GM12878 (cell line): ENCODE results near the gene PPP1R12B. TPM values are rescaled to one million over a fixed set of nuclear protein-coding genes. Genes with fewer than 3 reads are reported as not detected.

Experiments
- BHLHE40 ChIP-seq, 2 experiments: fragments of 450-650 bp in 1 of 2; IDR thresholded peaks; 2 replicates each; pipeline ENCODE4 v1.6.1; 2011 to 2017; ENCODE audit warnings: low read depth in 2 of 2, borderline replicate concordance in 1 of 2, improper control_type of control experiment in 1 of 2, low read length in 1 of 2, mild to moderate bottlenecking in 1 of 2
- CHD2 ChIP-seq: IDR thresholded peaks from 2 replicates; pipeline ENCODE4 v1.6.1; 2011; ENCODE audit warnings: low read depth, low read length, improper control_type of control experiment, borderline replicate concordance
- EED ChIP-seq: sonication (generic); IDR thresholded peaks from 2 replicates; pipeline ENCODE4 v1.6.1; 2016; ENCODE audit warnings: antibody characterized with exemption, low read depth
- MYC ChIP-seq: IDR thresholded peaks from 2 replicates; pipeline ENCODE4 v1.6.1; 2011; ENCODE audit warnings: mild to moderate bottlenecking, low read length, moderate library complexity, inconsistent platforms; ENCODE audit not compliant: insufficient read depth, insufficient replicate concordance, insufficient read length, severe bottlenecking
- POU2F2 ChIP-seq: IDR thresholded peaks from 3 replicates; pipeline ENCODE4 v1.6.1; 2011; ENCODE audit warnings: low read depth, mild to moderate bottlenecking, low read length, borderline replicate concordance
- SREBF1 ChIP-seq: IDR thresholded peaks from 2 replicates; pipeline ENCODE4 v1.6.1; 2012; ENCODE audit warnings: mild to moderate bottlenecking, low read length
- polyA plus RNA-seq, 11 experiments: library from polyadenylated mRNA; depleted of rRNA in 4 of 11; unstranded in 6 of 11; stranded (reverse) in 5 of 11; fragments of >200 nt; fragmentation: Nextera tagmentation in 4 of 11; fragmentation: Illumina TruSeq in 1 of 11; extraction: Ambion mirVana in 4 of 11; extraction: Trizol in 1 of 11; gene quantifications; 1 replicate in 1 of 11; 2 replicates in 10 of 11; pipeline versions ENCODE4 v1.2.1 to v1.2.3, GENCODE V29; 2011 to 2016; ENCODE audit warnings: inconsistent platforms in 2 of 11, missing spikeins in 2 of 11, low read depth in 1 of 11
- total RNA-seq, 4 experiments: library from RNA; depleted of rRNA in 3 of 4; stranded (reverse); fragments of >200 nt in 3 of 4; fragmentation: Illumina TruSeq in 1 of 4; extraction: Trizol in 1 of 4; gene quantifications; 2 replicates each; pipeline versions ENCODE4 v1.2.1 to v1.2.3, GENCODE V29; 2013 to 2021
- TF ChIP-seq, protein P1 (sequence below), 3 experiments: IDR thresholded peaks in 2 of 3; conservative IDR thresholded peaks in 1 of 3; 2 replicates each; pipeline ENCODE4 v1.5.1; 2011; ENCODE audit warnings: low read depth in 3 of 3, low read length in 3 of 3, mild to moderate bottlenecking in 3 of 3, control low read depth in 2 of 3, moderate library complexity in 2 of 3, inconsistent platforms in 1 of 3, mixed read lengths in 1 of 3; ENCODE audit not compliant: control insufficient read depth in 2 of 3, insufficient read depth in 1 of 3; ENCODE audit errors: extremely low read depth in 1 of 3
- TF ChIP-seq, protein P2 (sequence below): fragments of 450-650 bp; conservative IDR thresholded peaks from 2 replicates; pipeline ENCODE4 v1.6.1; 2017; ENCODE audit warnings: mild to moderate bottlenecking, moderate library complexity

The PPP1R12B gene
- total and polyA plus RNA-seq, 10 of the 15 experiments (the other 5 are each of a cell fraction or from before 2014, with no cell fraction given): 0.29 to 9.4 (median 4.7) TPM

DNA sequence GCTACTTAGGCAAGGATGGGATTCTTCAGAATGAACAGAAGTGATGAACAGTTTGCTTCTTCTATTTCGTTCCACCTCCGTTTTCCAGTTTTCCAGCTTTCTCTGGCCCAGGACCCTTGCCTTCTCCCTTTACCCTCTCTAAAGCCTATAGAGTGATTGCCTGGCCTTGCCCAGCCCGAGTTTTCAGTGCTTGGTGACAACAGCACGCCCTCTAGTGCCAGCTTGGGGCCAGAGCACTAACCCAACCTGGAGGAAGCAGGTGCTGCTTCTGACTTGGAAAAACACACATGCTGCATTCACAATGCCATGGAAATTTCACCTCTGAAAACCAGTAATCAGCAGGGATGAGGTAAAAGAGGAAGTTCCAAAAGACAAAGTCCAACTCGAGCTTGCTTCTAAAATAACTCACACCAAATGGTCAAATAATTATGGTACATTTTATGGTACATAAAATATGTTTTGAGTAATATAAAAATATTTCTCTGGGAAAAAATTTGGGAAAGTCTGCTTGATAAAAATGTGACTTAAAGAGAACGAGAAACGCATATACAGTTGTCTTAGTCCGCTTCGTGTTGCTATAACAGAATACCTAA is 32.8 kb upstream of the PPP1R12B start (continued):
- TF ChIP-seq, protein P1, sequence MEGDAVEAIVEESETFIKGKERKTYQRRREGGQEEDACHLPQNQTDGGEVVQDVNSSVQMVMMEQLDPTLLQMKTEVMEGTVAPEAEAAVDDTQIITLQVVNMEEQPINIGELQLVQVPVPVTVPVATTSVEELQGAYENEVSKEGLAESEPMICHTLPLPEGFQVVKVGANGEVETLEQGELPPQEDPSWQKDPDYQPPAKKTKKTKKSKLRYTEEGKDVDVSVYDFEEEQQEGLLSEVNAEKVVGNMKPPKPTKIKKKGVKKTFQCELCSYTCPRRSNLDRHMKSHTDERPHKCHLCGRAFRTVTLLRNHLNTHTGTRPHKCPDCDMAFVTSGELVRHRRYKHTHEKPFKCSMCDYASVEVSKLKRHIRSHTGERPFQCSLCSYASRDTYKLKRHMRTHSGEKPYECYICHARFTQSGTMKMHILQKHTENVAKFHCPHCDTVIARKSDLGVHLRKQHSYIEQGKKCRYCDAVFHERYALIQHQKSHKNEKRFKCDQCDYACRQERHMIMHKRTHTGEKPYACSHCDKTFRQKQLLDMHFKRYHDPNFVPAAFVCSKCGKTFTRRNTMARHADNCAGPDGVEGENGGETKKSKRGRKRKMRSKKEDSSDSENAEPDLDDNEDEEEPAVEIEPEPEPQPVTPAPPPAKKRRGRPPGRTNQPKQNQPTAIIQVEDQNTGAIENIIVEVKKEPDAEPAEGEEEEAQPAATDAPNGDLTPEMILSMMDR (IDR thresholded peaks at IDR 0.05 in 2 of 3, conservative IDR thresholded peaks at IDR 0.05 in 1 of 3; ENCODE audit: control insufficient read depth in 2 of 3, extremely low read depth in 1 of 3, insufficient read depth in 1 of 3, low read depth in 3 of 3, low read length in 3 of 3): peak; percentile 97 to 99 (median 98); a peak in 5 of 6 replicates
- TF ChIP-seq SREBF1 (no peak), EED (no peak), POU2F2 (no peak), CHD2 (no peak), MYC (no peak), BHLHE40 (IDR thresholded peaks at IDR 0.05; ENCODE audit: borderline replicate concordance in 1 of 2, low read depth in 2 of 2, low read length in 1 of 2) (peak; percentile 10 to 30; a peak in 1 of 4 replicates)
- TF ChIP-seq, protein P2, sequence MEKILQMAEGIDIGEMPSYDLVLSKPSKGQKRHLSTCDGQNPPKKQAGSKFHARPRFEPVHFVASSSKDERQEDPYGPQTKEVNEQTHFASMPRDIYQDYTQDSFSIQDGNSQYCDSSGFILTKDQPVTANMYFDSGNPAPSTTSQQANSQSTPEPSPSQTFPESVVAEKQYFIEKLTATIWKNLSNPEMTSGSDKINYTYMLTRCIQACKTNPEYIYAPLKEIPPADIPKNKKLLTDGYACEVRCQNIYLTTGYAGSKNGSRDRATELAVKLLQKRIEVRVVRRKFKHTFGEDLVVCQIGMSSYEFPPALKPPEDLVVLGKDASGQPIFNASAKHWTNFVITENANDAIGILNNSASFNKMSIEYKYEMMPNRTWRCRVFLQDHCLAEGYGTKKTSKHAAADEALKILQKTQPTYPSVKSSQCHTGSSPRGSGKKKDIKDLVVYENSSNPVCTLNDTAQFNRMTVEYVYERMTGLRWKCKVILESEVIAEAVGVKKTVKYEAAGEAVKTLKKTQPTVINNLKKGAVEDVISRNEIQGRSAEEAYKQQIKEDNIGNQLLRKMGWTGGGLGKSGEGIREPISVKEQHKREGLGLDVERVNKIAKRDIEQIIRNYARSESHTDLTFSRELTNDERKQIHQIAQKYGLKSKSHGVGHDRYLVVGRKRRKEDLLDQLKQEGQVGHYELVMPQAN: no peak
